ENCODE data around the gene GSS.

Gene GSS

DNA sequence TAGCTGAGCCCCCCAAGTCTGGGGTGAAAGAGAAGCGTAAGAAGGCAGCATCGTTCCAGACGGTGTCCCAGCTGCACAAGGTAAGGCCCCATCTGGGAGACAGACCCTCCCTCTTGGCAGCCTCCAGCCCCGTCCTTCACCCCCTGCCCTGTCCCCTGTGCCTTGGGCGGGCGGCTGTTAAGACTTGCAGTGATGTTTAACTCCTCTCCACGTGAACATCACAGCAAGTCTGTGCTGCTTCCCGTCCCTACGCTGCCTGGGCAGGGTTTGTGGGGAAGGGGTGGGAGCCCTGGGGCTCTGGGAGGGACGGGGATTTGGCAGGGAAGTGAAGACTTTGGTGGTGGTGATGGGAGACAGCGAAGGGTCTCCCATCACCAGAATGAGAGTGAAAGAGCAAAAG, 34.6 kb upstream of the GSS start:
- Histone ChIP-seq H3K4me3 (ENCODE audit: low read depth, low read length) (no peak overlapping the region), H3K36me3 (replicated peaks) (peaks cover under 1% of the 10 kb centered on the region), H3K27me3 (replicated peaks) (no peaks in the 10 kb centered on the region), H3K27ac (no peak overlapping the region)
- TF ChIP-seq, protein P1, sequence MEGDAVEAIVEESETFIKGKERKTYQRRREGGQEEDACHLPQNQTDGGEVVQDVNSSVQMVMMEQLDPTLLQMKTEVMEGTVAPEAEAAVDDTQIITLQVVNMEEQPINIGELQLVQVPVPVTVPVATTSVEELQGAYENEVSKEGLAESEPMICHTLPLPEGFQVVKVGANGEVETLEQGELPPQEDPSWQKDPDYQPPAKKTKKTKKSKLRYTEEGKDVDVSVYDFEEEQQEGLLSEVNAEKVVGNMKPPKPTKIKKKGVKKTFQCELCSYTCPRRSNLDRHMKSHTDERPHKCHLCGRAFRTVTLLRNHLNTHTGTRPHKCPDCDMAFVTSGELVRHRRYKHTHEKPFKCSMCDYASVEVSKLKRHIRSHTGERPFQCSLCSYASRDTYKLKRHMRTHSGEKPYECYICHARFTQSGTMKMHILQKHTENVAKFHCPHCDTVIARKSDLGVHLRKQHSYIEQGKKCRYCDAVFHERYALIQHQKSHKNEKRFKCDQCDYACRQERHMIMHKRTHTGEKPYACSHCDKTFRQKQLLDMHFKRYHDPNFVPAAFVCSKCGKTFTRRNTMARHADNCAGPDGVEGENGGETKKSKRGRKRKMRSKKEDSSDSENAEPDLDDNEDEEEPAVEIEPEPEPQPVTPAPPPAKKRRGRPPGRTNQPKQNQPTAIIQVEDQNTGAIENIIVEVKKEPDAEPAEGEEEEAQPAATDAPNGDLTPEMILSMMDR (IDR thresholded peaks at IDR 0.05; ENCODE audit: low read depth, low read length, missing control alignments), result no peak
- in situ Hi-C loops (cut with HindIII; ENCODE audit: low pct_ligation_motif_present, low sequenced_read_pairs), result no loop called here
- DNase-seq, result no peak

DNA sequence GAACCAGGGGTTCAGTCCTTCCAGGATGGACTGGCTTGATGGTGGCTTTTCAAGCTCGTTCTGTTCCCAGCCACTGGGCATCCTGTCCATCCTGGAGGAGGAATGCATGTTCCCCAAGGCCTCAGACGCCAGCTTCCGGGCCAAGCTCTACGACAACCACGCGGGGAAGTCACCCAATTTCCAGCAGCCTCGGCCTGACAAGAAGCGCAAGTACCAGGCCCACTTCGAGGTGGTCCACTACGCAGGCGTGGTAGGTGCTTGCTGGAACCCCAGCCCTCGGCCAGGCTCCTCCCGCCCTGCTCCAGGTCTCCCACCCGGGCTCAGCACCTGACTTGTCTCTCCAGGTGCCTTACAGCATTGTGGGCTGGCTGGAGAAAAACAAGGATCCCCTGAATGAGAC, 34.1 kb upstream of the GSS start:
- no peak overlapping the region for H3K27ac ChIP-seq
- no peak overlapping the region for H3K4me3 ChIP-seq (ENCODE audit: low read depth, low read length)
- TF ChIP-seq, protein P1 (IDR thresholded peaks at IDR 0.05; ENCODE audit: low read depth, low read length, missing control alignments), result no peak
- no peaks in the 10 kb centered on the region for H3K36me3 ChIP-seq (replicated peaks)
- no peak for DNase-seq
- no peaks in the 10 kb centered on the region for H3K27me3 ChIP-seq (replicated peaks)
- in situ Hi-C loops (cut with HindIII; ENCODE audit: low pct_ligation_motif_present, low sequenced_read_pairs), result no loop called here

DNA sequence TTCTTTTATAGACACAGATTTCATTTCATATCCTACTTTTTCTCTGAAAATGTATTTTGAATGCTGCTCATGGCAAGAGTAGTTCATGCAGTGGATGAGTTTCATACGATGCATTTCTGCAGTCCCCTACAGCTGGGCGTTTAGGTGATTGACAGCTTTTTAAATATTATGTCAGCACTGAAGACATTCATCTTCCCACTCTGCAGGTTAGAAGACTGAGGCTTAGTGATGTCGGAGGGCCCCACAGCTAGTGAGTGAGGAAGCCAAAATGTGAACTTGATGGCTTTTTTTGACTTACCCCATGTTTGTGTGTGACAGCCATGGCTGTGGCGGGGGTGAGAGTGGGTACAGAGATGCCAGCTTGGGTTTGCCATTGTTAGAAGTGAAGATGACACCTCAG, 33.5 kb upstream of the GSS start:
- in situ Hi-C loops (cut with HindIII; ENCODE audit: low pct_ligation_motif_present, low sequenced_read_pairs), result no loop called here
- no peak for DNase-seq
- Histone ChIP-seq H3K4me3 (ENCODE audit: low read depth, low read length) (no peak overlapping the region), H3K27ac (no peak overlapping the region), H3K36me3 (replicated peaks) (no peaks in the 10 kb centered on the region), H3K27me3 (replicated peaks) (no peaks in the 10 kb centered on the region)
- TF ChIP-seq, protein P1 (IDR thresholded peaks at IDR 0.05; ENCODE audit: low read depth, low read length, missing control alignments), result no peak

DNA sequence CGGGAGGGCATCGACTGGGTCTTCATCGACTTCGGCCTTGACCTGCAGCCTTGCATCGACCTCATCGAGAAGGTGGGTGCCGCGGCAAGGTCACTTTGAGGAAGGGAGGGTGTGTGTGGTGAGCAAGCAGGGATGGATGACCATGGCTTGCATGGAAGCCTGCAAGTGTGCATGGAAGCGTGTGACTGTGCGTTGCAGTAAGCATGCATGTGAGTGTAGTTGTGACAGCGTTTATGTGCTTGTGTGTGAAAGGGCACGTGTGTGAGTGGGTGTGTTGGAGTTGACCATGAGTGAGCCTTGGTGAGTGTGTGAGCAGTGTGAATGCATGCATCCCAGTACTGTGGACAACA, 32.6 kb upstream of the GSS start:
- in situ Hi-C loops (cut with HindIII; ENCODE audit: low pct_ligation_motif_present, low sequenced_read_pairs), result no loop called here
- no peaks in the 10 kb centered on the region for H3K36me3 ChIP-seq (replicated peaks)
- H3K27me3 ChIP-seq (replicated peaks), result peaks cover 5% of the 10 kb centered on the region
- DNase-seq, result no peak
- TF ChIP-seq, protein P1 (IDR thresholded peaks at IDR 0.05; ENCODE audit: low read depth, low read length, missing control alignments), result no peak
- H3K27ac ChIP-seq, result no peak overlapping the region
- H3K4me3 ChIP-seq (ENCODE audit: low read depth, low read length), result no peak overlapping the region

DNA sequence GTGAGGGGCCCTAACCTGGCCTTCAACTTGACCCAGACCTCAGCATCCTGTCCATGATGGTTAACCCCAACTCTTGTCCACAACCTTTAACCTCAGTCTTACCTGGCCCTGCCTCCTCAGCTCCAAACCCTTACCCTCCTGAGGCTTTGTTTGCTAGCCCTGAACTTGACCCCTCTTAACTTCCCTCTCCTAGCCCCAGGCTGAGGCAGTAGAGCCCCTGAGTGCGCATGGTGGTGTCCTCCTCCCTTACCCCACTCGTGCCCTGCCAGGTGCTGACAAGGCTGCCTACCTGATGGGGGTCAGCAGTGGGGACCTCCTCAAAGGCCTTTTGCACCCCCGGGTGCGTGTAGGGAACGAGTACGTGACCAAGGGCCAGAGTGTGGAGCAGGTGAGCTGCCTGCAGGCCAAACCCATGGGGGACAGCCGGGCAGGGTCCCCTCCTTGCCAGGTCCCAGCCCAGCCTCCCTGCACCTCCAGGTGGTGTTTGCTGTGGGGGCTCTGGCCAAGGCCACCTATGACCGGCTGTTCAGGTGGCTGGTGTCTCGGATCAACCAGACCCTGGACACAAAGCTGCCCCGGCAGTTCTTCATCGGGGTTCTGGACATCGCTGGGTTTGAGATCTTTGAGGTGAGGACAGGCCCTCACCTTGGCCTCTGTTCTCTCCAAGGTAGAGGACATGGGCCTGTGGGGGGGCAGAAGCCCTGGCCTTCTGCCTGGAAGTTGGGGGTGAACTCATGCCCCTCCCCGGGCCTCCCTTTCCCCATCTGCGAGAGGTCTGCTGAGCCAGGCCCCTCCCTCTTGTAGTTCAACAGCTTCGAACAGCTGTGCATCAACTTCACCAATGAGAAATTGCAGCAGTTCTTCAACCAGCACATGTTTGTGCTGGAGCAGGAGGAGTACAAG, 31.9 kb upstream of the GSS start:
- in situ Hi-C loops (cut with HindIII; ENCODE audit: low pct_ligation_motif_present, low sequenced_read_pairs), result no loop called here
- Histone ChIP-seq H3K27me3 (replicated peaks) (peaks cover 5% of the 10 kb centered on the region), H3K36me3 (replicated peaks) (no peaks in the 10 kb centered on the region), H3K27ac (no peak overlapping the region), H3K4me3 (ENCODE audit: low read depth, low read length) (no peak overlapping the region)
- DNase-seq, result no peak
- TF ChIP-seq, protein P1 (IDR thresholded peaks at IDR 0.05; ENCODE audit: low read depth, low read length, missing control alignments), result no peak

All from brain microvascular endothelial cell (primary cell).